Measurements from ENCODE around the gene ATP2C2.

The ATP2C2 gene

DNA sequence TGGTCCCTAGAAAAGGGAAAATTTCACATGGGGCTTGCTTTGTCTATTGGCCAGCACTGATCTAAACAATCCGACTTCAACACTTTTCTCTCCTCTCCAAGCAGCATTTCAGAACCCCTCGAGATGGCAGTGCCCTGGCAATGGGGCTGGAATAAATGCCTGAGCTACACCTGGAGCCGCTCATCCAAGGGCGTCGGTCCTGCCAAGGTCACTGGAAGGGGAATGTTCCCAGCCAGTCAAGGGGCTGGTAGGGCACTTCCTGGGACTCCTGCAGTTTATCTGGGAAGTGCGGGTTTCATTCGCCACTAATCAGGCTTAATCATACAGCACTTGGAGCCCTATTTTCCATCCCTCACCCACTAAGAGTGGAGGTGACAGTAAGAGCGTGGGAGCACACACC is 119.0 kb downstream of the ATP2C2 start:
- H3K27ac ChIP-seq, result no peak overlapping the region
- H3K36me3 ChIP-seq (ENCODE audit: insufficient read depth), result no peaks in the 10 kb centered on the region

DNA sequence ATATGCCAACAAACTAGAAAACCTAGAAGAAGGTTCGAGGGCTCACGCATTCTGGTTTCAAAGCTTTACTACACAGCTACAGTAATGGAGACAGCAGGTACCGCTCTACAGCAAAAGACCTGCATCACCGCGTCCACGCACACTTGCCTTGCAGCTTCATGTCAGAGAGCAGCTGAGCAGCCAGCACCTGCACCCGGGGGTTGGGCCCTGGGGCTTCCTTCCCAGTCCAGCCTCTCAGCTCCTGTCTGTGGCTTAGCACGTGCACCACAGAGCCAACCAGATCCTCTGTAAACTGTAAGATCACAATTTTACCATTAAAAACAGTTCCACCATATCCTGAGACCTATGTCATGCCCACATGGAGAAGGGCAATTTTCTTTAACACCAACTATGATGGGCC is 120.8 kb downstream of the ATP2C2 start:
- no peak overlapping the region for H2AFZ ChIP-seq (ENCODE audit: low read depth)
- TF ChIP-seq, protein P1, sequence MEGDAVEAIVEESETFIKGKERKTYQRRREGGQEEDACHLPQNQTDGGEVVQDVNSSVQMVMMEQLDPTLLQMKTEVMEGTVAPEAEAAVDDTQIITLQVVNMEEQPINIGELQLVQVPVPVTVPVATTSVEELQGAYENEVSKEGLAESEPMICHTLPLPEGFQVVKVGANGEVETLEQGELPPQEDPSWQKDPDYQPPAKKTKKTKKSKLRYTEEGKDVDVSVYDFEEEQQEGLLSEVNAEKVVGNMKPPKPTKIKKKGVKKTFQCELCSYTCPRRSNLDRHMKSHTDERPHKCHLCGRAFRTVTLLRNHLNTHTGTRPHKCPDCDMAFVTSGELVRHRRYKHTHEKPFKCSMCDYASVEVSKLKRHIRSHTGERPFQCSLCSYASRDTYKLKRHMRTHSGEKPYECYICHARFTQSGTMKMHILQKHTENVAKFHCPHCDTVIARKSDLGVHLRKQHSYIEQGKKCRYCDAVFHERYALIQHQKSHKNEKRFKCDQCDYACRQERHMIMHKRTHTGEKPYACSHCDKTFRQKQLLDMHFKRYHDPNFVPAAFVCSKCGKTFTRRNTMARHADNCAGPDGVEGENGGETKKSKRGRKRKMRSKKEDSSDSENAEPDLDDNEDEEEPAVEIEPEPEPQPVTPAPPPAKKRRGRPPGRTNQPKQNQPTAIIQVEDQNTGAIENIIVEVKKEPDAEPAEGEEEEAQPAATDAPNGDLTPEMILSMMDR (conservative IDR thresholded peaks at IDR 0.05; ENCODE audit: low read depth, low read length), result no peak
- no peak overlapping the region for H3K9ac ChIP-seq
- no peaks in the 10 kb centered on the region for H3K79me2 ChIP-seq (ENCODE audit: insufficient read depth, low read depth)
- no peaks in the 10 kb centered on the region for H4K20me1 ChIP-seq (ENCODE audit: insufficient read depth)
- no peak overlapping the region for H3K4me2 ChIP-seq
- no peaks in the 10 kb centered on the region for H3K27me3 ChIP-seq (ENCODE audit: insufficient read depth, low read depth)
- no peaks in the 10 kb centered on the region for H3K4me1 ChIP-seq (ENCODE audit: low read depth, poor library complexity, severe bottlenecking)
- no peaks in the 10 kb centered on the region for H3K36me3 ChIP-seq (ENCODE audit: insufficient read depth)
- H3K4me3 ChIP-seq (IDR thresholded peaks at IDR 0.05; ENCODE audit: insufficient read depth, low read depth, low read length), result no peak overlapping the region
- H3K27ac ChIP-seq, result no peak overlapping the region

More for the DNA sequence above, 119.0 kb downstream of the ATP2C2 start:
- no peak overlapping the region for H3K4me3 ChIP-seq (IDR thresholded peaks at IDR 0.05; ENCODE audit: insufficient read depth, low read depth, low read length)
- H3K79me2 ChIP-seq (ENCODE audit: insufficient read depth, low read depth), result no peaks in the 10 kb centered on the region
- no peak overlapping the region for H2AFZ ChIP-seq (ENCODE audit: low read depth)
- no peaks in the 10 kb centered on the region for H4K20me1 ChIP-seq (ENCODE audit: insufficient read depth)
- no peaks in the 10 kb centered on the region for H3K27me3 ChIP-seq (ENCODE audit: insufficient read depth, low read depth)
- no peak overlapping the region for H3K9ac ChIP-seq
- TF ChIP-seq, protein P1 (conservative IDR thresholded peaks at IDR 0.05; ENCODE audit: low read depth, low read length), result no peak
- no peak overlapping the region for H3K4me2 ChIP-seq
- no peaks in the 10 kb centered on the region for H3K4me1 ChIP-seq (ENCODE audit: low read depth, poor library complexity, severe bottlenecking)

DNA sequence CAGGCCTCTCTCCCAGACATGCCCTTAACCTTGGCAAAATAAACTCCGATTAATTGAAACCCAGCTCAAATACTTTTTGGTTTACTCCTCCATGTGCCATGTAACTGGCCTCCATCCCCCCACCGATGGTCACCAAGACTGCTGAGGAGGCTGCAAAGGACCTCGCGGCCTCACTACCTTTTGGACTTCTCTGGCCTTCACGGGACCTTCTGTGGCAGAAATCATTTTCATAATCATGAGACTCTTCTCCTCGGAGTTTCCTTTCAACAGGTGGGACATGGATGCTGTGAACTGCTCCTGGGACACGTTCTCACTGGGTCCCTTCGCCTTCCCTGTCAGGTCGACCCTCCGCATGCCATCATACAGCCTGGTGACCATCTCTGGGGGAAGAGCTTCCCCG is 127.2 kb downstream of the ATP2C2 start:
- no peaks in the 10 kb centered on the region for H3K79me2 ChIP-seq (ENCODE audit: insufficient read depth, low read depth)
- H3K9ac ChIP-seq, result no peak overlapping the region
- no peak overlapping the region for H3K4me2 ChIP-seq
- no peaks in the 10 kb centered on the region for H4K20me1 ChIP-seq (ENCODE audit: insufficient read depth)
- TF ChIP-seq, protein P1 (conservative IDR thresholded peaks at IDR 0.05; ENCODE audit: low read depth, low read length), result no peak
- H3K27ac ChIP-seq, result no peak overlapping the region
- H3K27me3 ChIP-seq (ENCODE audit: insufficient read depth, low read depth), result no peaks in the 10 kb centered on the region
- no peak overlapping the region for H3K4me3 ChIP-seq (IDR thresholded peaks at IDR 0.05; ENCODE audit: insufficient read depth, low read depth, low read length)
- no peaks in the 10 kb centered on the region for H3K36me3 ChIP-seq (ENCODE audit: insufficient read depth)
- H3K4me1 ChIP-seq (ENCODE audit: low read depth, poor library complexity, severe bottlenecking), result no peaks in the 10 kb centered on the region
- H2AFZ ChIP-seq (ENCODE audit: low read depth), result no peak overlapping the region

DNA sequence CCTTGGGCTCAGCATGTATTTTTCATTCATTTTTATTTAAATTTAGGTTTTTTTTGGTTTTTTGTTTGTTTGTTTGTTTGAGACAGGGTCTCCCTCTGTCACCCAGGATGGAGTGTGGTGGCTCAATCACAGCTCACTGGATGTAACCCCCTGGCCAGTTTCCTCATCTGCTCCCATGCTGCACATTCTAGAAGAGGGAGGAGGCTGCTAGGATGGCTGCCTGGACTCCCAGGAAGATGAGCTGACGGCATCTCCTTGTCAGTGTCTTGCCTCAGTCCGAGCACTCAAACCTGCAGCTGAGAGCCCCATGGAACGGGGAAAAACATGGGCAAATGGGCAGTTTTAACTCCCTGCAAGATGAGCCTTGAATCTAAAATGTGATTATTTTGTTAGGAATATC is 128.7 kb downstream of the ATP2C2 start:
- Histone ChIP-seq H3K27me3 (ENCODE audit: insufficient read depth, low read depth) (no peaks in the 10 kb centered on the region), H3K27ac (no peak overlapping the region), H3K79me2 (ENCODE audit: insufficient read depth, low read depth) (no peaks in the 10 kb centered on the region), H3K9ac (no peak overlapping the region), H3K4me2 (no peak overlapping the region), H4K20me1 (ENCODE audit: insufficient read depth) (no peaks in the 10 kb centered on the region), H2AFZ (ENCODE audit: low read depth) (no peak overlapping the region), H3K4me3 (IDR thresholded peaks at IDR 0.05; ENCODE audit: insufficient read depth, low read depth, low read length) (no peak overlapping the region), H3K4me1 (ENCODE audit: low read depth, poor library complexity, severe bottlenecking) (no peaks in the 10 kb centered on the region), H3K36me3 (ENCODE audit: insufficient read depth) (no peaks in the 10 kb centered on the region)
- TF ChIP-seq, protein P1 (conservative IDR thresholded peaks at IDR 0.05; ENCODE audit: low read depth, low read length), result no peak

Data from KMS-11 (cell line).